ENCODE results near the gene RWDD2A.

The RWDD2A gene

GRCh38 chr6:83226517-83226916 lies 33.4 kb downstream of the RWDD2A start:
- no peak for DNase-seq

GRCh38 chr6:83231146-83231545 lies 38.0 kb downstream of the RWDD2A start:
- Histone ChIP-seq H2AFZ (ENCODE audit: low read depth, low read length) (no peak overlapping the region), H3K9me3 (ENCODE audit: insufficient read depth, low read length, severe bottlenecking) (no peaks in the 10 kb centered on the region), H3K9ac (ENCODE audit: low read depth, low read length) (no peak overlapping the region), H3K4me3 (ENCODE audit: low read depth in 1 of 2, low read length in 2 of 2) (no peak overlapping the region), H3K27ac (ENCODE audit: low read length) (no peak overlapping the region), H3K4me1 (ENCODE audit: insufficient read depth, low read length) (no peaks in the 10 kb centered on the region), H3K27me3 (ENCODE audit: insufficient read depth, low read length, poor library complexity) (peaks cover 11% of the 10 kb centered on the region), H3K79me2 (ENCODE audit: insufficient read depth, low read length) (no peaks in the 10 kb centered on the region), H3K36me3 (ENCODE audit: insufficient read depth, low read length) (no peaks in the 10 kb centered on the region), H3K4me2 (ENCODE audit: insufficient read depth, low read length) (no peak overlapping the region), H4K20me1 (ENCODE audit: insufficient read depth, low read length) (no peaks in the 10 kb centered on the region)
- TF ChIP-seq EZH2 (IDR thresholded peaks at IDR 0.05; ENCODE audit: borderline replicate concordance, low read depth, low read length, severe bottlenecking), result no peak
- no peak for TF ChIP-seq CTCF (IDR thresholded peaks at IDR 0.05; ENCODE audit: borderline replicate concordance, extremely low read depth, low read length, poor library complexity, severe bottlenecking)
- ATAC-seq (ENCODE audit: insufficient read depth, low read depth) (no peak), DNase-seq (no peak)

More at GRCh38 chr6:83226517-83226916, 33.4 kb downstream of the RWDD2A start:
- Histone ChIP-seq H3K4me3 (ENCODE audit: low read depth in 1 of 2, low read length in 2 of 2) (no peak overlapping the region), H4K20me1 (ENCODE audit: insufficient read depth, low read length) (no peaks in the 10 kb centered on the region), H3K9me3 (ENCODE audit: insufficient read depth, low read length, severe bottlenecking) (no peaks in the 10 kb centered on the region), H2AFZ (ENCODE audit: low read depth, low read length) (no peak overlapping the region), H3K4me1 (ENCODE audit: insufficient read depth, low read length) (no peaks in the 10 kb centered on the region), H3K36me3 (ENCODE audit: insufficient read depth, low read length) (no peaks in the 10 kb centered on the region), H3K4me2 (ENCODE audit: insufficient read depth, low read length) (no peak overlapping the region), H3K79me2 (ENCODE audit: insufficient read depth, low read length) (no peaks in the 10 kb centered on the region), H3K27me3 (ENCODE audit: insufficient read depth, low read length, poor library complexity) (peaks cover 6% of the 10 kb centered on the region), H3K9ac (ENCODE audit: low read depth, low read length) (no peak overlapping the region), H3K27ac (ENCODE audit: low read length) (no peak overlapping the region)
- TF ChIP-seq EZH2 (IDR thresholded peaks at IDR 0.05; ENCODE audit: borderline replicate concordance, low read depth, low read length, severe bottlenecking) (no peak), CTCF (IDR thresholded peaks at IDR 0.05; ENCODE audit: borderline replicate concordance, extremely low read depth, low read length, poor library complexity, severe bottlenecking) (no peak)
- ATAC-seq (ENCODE audit: insufficient read depth, low read depth), result no peak

GRCh38 chr6:83247471-83247870 lies 54.3 kb downstream of the RWDD2A start:
- Histone ChIP-seq H3K9me3 (ENCODE audit: insufficient read depth, low read length, severe bottlenecking) (no peaks in the 10 kb centered on the region), H3K27me3 (ENCODE audit: insufficient read depth, low read length, poor library complexity) (no peaks in the 10 kb centered on the region), H3K79me2 (ENCODE audit: insufficient read depth, low read length) (no peaks in the 10 kb centered on the region), H3K4me1 (ENCODE audit: insufficient read depth, low read length) (no peaks in the 10 kb centered on the region), H3K4me3 (ENCODE audit: low read depth in 1 of 2, low read length in 2 of 2) (no peak overlapping the region), H3K9ac (ENCODE audit: low read depth, low read length) (no peak overlapping the region), H3K27ac (ENCODE audit: low read length) (no peak overlapping the region), H3K4me2 (ENCODE audit: insufficient read depth, low read length) (no peak overlapping the region), H2AFZ (ENCODE audit: low read depth, low read length) (no peak overlapping the region), H3K36me3 (ENCODE audit: insufficient read depth, low read length) (no peaks in the 10 kb centered on the region), H4K20me1 (ENCODE audit: insufficient read depth, low read length) (no peaks in the 10 kb centered on the region)
- TF ChIP-seq CTCF (IDR thresholded peaks at IDR 0.05; ENCODE audit: borderline replicate concordance, extremely low read depth, low read length, poor library complexity, severe bottlenecking) (no peak), EZH2 (IDR thresholded peaks at IDR 0.05; ENCODE audit: borderline replicate concordance, low read depth, low read length, severe bottlenecking) (no peak)
- DNase-seq (no peak), ATAC-seq (ENCODE audit: insufficient read depth, low read depth) (no peak)
